ENCODE data around the gene DDIT4.

DNA sequence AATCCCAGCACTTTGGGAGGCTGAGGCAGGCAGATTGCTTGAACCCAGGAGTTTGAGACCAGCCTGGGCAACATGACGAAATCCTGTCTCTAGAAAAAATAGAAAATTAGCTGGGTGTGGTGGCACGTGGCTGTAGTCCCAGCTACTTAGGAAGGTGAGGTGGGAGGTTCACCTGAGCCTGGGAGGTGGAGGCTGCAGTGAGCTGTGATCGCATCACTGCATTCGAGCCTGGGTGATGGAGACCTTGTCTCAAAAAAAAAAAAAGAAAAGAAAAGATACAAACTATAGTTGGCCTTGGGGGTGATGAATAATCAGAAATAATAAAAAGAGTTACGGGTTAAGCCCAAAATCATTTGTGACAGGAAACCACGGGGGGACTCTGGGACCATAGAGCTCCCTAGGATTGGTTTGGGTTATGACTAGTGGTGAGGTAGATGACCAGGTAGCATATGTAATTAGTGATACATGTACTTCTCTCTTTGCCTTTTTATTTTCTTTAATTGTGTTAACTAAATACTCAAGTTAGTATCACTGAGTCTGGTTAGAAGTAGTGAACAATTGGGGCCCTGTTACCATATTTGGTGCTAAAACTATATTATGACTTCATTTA, 47.2 kb upstream of the DDIT4 start:
- TF ChIP-seq FOXP2 (optimal IDR thresholded peaks at IDR 0.05; ENCODE audit: borderline replicate concordance, extremely low read depth, extremely low read length, insufficient read depth) (no peak), SIN3A (IDR thresholded peaks at IDR 0.05; ENCODE audit: borderline replicate concordance, insufficient read depth, low read length) (no peak), POLR2AphosphoS5 (IDR thresholded peaks at IDR 0.05; ENCODE audit: low read depth, low read length) (no peak), TAF1 (IDR thresholded peaks at IDR 0.05; ENCODE audit: borderline replicate concordance, insufficient read depth, low read length) (no peak)

Measured in PFSK-1 (cell line).